ENCODE results near the gene NCK2.

NCK2 gene

GRCh38 chr2:105928563-105928962 lies 183.9 kb downstream of the NCK2 start:
- no peak for DNase-seq (ENCODE audit: low read depth)
- TF ChIP-seq CTCF (IDR thresholded peaks at IDR 0.05; ENCODE audit: low read depth, low read length, missing control alignments) = no peak
- H3K4me3 ChIP-seq (ENCODE audit: low read depth, low read length) = no peak overlapping the region

- H3K4me3 ChIP-seq (ENCODE audit: low read depth, low read length) = no peak overlapping the region
- no peak for DNase-seq (ENCODE audit: low read depth)
- TF ChIP-seq CTCF (IDR thresholded peaks at IDR 0.05; ENCODE audit: low read depth, low read length, missing control alignments) = no peak
These were observed 184.8 kb downstream of the NCK2 start for GRCh38 chr2:105929516-105929915.

GRCh38 chr2:105932582-105932981 lies 187.9 kb downstream of the NCK2 start:
- H3K4me3 ChIP-seq (ENCODE audit: low read depth, low read length) = no peak overlapping the region
- TF ChIP-seq CTCF (IDR thresholded peaks at IDR 0.05; ENCODE audit: low read depth, low read length, missing control alignments) = no peak
- DNase-seq (ENCODE audit: low read depth) = no peak

GRCh38 chr2:105933906-105934305 lies 189.2 kb downstream of the NCK2 start:
- no peak overlapping the region for H3K4me3 ChIP-seq (ENCODE audit: low read depth, low read length)
- no peak for TF ChIP-seq CTCF (IDR thresholded peaks at IDR 0.05; ENCODE audit: low read depth, low read length, missing control alignments)
- no peak for DNase-seq (ENCODE audit: low read depth)

GRCh38 chr2:105934467-105934866 lies 189.8 kb downstream of the NCK2 start:
- no peak for DNase-seq (ENCODE audit: low read depth)

GRCh38 chr2:105935063-105935462 lies 190.4 kb downstream of the NCK2 start:
- DNase-seq (ENCODE audit: low read depth) = no peak
- H3K4me3 ChIP-seq (ENCODE audit: low read depth, low read length) = no peak overlapping the region
- TF ChIP-seq CTCF (IDR thresholded peaks at IDR 0.05; ENCODE audit: low read depth, low read length, missing control alignments) = no peak

More at GRCh38 chr2:105934467-105934866, 189.8 kb downstream of the NCK2 start:
- TF ChIP-seq CTCF (IDR thresholded peaks at IDR 0.05; ENCODE audit: low read depth, low read length, missing control alignments) = no peak
- no peak overlapping the region for H3K4me3 ChIP-seq (ENCODE audit: low read depth, low read length)

GRCh38 chr2:105936954-105937353 lies 192.2 kb downstream of the NCK2 start:
- TF ChIP-seq CTCF (IDR thresholded peaks at IDR 0.05; ENCODE audit: low read depth, low read length, missing control alignments) = no peak
- no peak for DNase-seq (ENCODE audit: low read depth)
- no peak overlapping the region for H3K4me3 ChIP-seq (ENCODE audit: low read depth, low read length)
